ENCODE measurements around the gene AKAP8. TPM values are rescaled to one million over a fixed set of nuclear protein-coding genes. Genes with fewer than 3 reads are reported as not detected.
"Not testable (repeated sequence)": the region's sequence is repeated elsewhere in the genome, so short reads cannot be mapped to it uniquely, and the experiment has no call there.

AKAP8 gene
- total and polyA plus RNA-seq, 4 donors, result 10.1 to 29.1 (median 21.3) TPM

- H3K36me3 ChIP-seq (ENCODE audit: control insufficient read depth, insufficient read depth, low read length), result peaks cover 74% of the 10 kb centered on the region
Observed at GRCh38 chr19:15354566-15355296, 24.9 kb downstream of the AKAP8 start.

GRCh38 chr19:15353908-15354307, 25.7 kb downstream of the AKAP8 start:
- Histone ChIP-seq H3K4me1 (ENCODE audit: control insufficient read depth, insufficient read depth, low read length) (no peaks in the 10 kb centered on the region), H3K27me3 (ENCODE audit: control insufficient read depth, insufficient read depth, low read length) (no peaks in the 10 kb centered on the region), H3K36me3 (ENCODE audit: control insufficient read depth, insufficient read depth, low read length) (peaks cover 68% of the 10 kb centered on the region), H3K9me3 (ENCODE audit: control insufficient read depth, insufficient read depth, low read length) (no peaks in the 10 kb centered on the region), H3K27ac (ENCODE audit: low read depth, low read length) (no peak overlapping the region), H3K4me3 (ENCODE audit: low read depth, low read length) (no peak overlapping the region)
- DNase-seq (ENCODE audit: low read depth in 4 of 6, low spot score in 6 of 6), result no peak
- 91% methylated on average over 1 of the region's 4 CpGs for WGBS (ENCODE audit: insufficient coverage)

More at GRCh38 chr19:15354566-15355296, 24.9 kb downstream of the AKAP8 start:
- Histone ChIP-seq H3K9me3 (ENCODE audit: control insufficient read depth, insufficient read depth, low read length) (no peaks in the 10 kb centered on the region), H3K27me3 (ENCODE audit: control insufficient read depth, insufficient read depth, low read length) (no peaks in the 10 kb centered on the region), H3K4me1 (ENCODE audit: control insufficient read depth, insufficient read depth, low read length) (no peaks in the 10 kb centered on the region), H3K27ac (ENCODE audit: low read depth, low read length) (no peak overlapping the region), H3K4me3 (ENCODE audit: low read depth, low read length) (no peak overlapping the region)
- 89% methylated on average over 27 of the region's 27 CpGs for WGBS (ENCODE audit: insufficient coverage)
- no peak for DNase-seq (ENCODE audit: low read depth in 4 of 6, low spot score in 6 of 6)

- not testable (repeated sequence) for H3K27ac ChIP-seq (ENCODE audit: low read depth, low read length); DNase-seq (ENCODE audit: low read depth in 4 of 6, low spot score in 6 of 6); H3K4me1 ChIP-seq (ENCODE audit: control insufficient read depth, insufficient read depth, low read length); H3K4me3 ChIP-seq (ENCODE audit: low read depth, low read length); H3K9me3 ChIP-seq (ENCODE audit: control insufficient read depth, insufficient read depth, low read length); H3K27me3 ChIP-seq (ENCODE audit: control insufficient read depth, insufficient read depth, low read length)
- peaks cover 60% of the 10 kb centered on the region for H3K36me3 ChIP-seq (ENCODE audit: control insufficient read depth, insufficient read depth, low read length)
- 93% methylated on average over 8 of the region's 8 CpGs for WGBS (ENCODE audit: insufficient coverage)
Observed at GRCh38 chr19:15352535-15352934, 27.1 kb downstream of the AKAP8 start.

GRCh38 chr19:15341328-15341727, 38.3 kb downstream of the AKAP8 start:
- H3K36me3 ChIP-seq (ENCODE audit: control insufficient read depth, insufficient read depth, low read length), result peaks cover 36% of the 10 kb centered on the region
- not testable (repeated sequence) for H3K27ac ChIP-seq (ENCODE audit: low read depth, low read length); DNase-seq (ENCODE audit: low read depth in 4 of 6, low spot score in 6 of 6); H3K9me3 ChIP-seq (ENCODE audit: control insufficient read depth, insufficient read depth, low read length); H3K27me3 ChIP-seq (ENCODE audit: control insufficient read depth, insufficient read depth, low read length); H3K4me1 ChIP-seq (ENCODE audit: control insufficient read depth, insufficient read depth, low read length); H3K4me3 ChIP-seq (ENCODE audit: low read depth, low read length)
- WGBS (ENCODE audit: insufficient coverage), result no CpG with 5 or more reads among the region's 11 CpGs

GRCh38 chr19:15340086-15340485, 39.5 kb downstream of the AKAP8 start:
- no peaks in the 10 kb centered on the region for H3K4me1 ChIP-seq (ENCODE audit: control insufficient read depth, insufficient read depth, low read length)
- H3K27ac ChIP-seq (ENCODE audit: low read depth, low read length), result no peak overlapping the region
- H3K36me3 ChIP-seq (ENCODE audit: control insufficient read depth, insufficient read depth, low read length), result peaks cover 34% of the 10 kb centered on the region
- no peaks in the 10 kb centered on the region for H3K9me3 ChIP-seq (ENCODE audit: control insufficient read depth, insufficient read depth, low read length)
- no peak overlapping the region for H3K4me3 ChIP-seq (ENCODE audit: low read depth, low read length)
- no peaks in the 10 kb centered on the region for H3K27me3 ChIP-seq (ENCODE audit: control insufficient read depth, insufficient read depth, low read length)
- DNase-seq (ENCODE audit: low read depth in 4 of 6, low spot score in 6 of 6), result no peak
- WGBS (ENCODE audit: insufficient coverage), result 100% methylated on average over 3 of the region's 4 CpGs

- H3K36me3 ChIP-seq (ENCODE audit: control insufficient read depth, insufficient read depth, low read length), result peaks cover 21% of the 10 kb centered on the region
- H3K4me3 ChIP-seq (ENCODE audit: low read depth, low read length), result no peak overlapping the region
- no CpG with 5 or more reads among the region's 8 CpGs for WGBS (ENCODE audit: insufficient coverage)
- H3K27ac ChIP-seq (ENCODE audit: low read depth, low read length), result no peak overlapping the region
- H3K9me3 ChIP-seq (ENCODE audit: control insufficient read depth, insufficient read depth, low read length), result no peaks in the 10 kb centered on the region
- peaks cover 9% of the 10 kb centered on the region for H3K4me1 ChIP-seq (ENCODE audit: control insufficient read depth, insufficient read depth, low read length)
- no peak for DNase-seq (ENCODE audit: low read depth in 4 of 6, low spot score in 6 of 6)
- H3K27me3 ChIP-seq (ENCODE audit: control insufficient read depth, insufficient read depth, low read length), result no peaks in the 10 kb centered on the region
Observed at GRCh38 chr19:15337202-15337601, 42.4 kb downstream of the AKAP8 start.

- 96% methylated on average over 4 of the region's 7 CpGs for WGBS (ENCODE audit: insufficient coverage)
- H3K4me1 ChIP-seq (ENCODE audit: control insufficient read depth, insufficient read depth, low read length); H3K9me3 ChIP-seq (ENCODE audit: control insufficient read depth, insufficient read depth, low read length); H3K4me3 ChIP-seq (ENCODE audit: low read depth, low read length); H3K27me3 ChIP-seq (ENCODE audit: control insufficient read depth, insufficient read depth, low read length); DNase-seq (ENCODE audit: low read depth in 4 of 6, low spot score in 6 of 6); H3K27ac ChIP-seq (ENCODE audit: low read depth, low read length): not testable (repeated sequence)
- H3K36me3 ChIP-seq (ENCODE audit: control insufficient read depth, insufficient read depth, low read length), result peaks cover 18% of the 10 kb centered on the region
Observed at GRCh38 chr19:15335992-15336391, 43.6 kb downstream of the AKAP8 start.

- under 1% methylated on average over 75 of the region's 81 CpGs for WGBS (ENCODE audit: insufficient coverage)
- Histone ChIP-seq H3K4me1 (ENCODE audit: control insufficient read depth, insufficient read depth, low read length) (peaks cover 23% of the 10 kb centered on the region), H3K27me3 (ENCODE audit: control insufficient read depth, insufficient read depth, low read length) (no peaks in the 10 kb centered on the region)
Observed at GRCh38 chr19:15332311-15332996, 47.1 kb downstream of the AKAP8 start, which contains the start of gene BRD4. Gene BRD4, minus strand, starts transcription at chr19:15332539. Its CDS starts 59,440 bp downstream, at chr19:15273099.

GRCh38 chr19:15331419-15332310, 47.9 kb downstream of the AKAP8 start:
- H3K4me3 ChIP-seq (ENCODE audit: low read depth, low read length), result peak overlapping the region; percentile 71
- peaks cover 28% of the 10 kb centered on the region for H3K4me1 ChIP-seq (ENCODE audit: control insufficient read depth, insufficient read depth, low read length)
- DNase-seq (ENCODE audit: low read depth in 4 of 6, low spot score in 6 of 6), result peak in 2 of 6 donors; percentile 63 to 64
- H3K36me3 ChIP-seq (ENCODE audit: control insufficient read depth, insufficient read depth, low read length), result peaks cover 5% of the 10 kb centered on the region
- H3K27ac ChIP-seq (ENCODE audit: low read depth, low read length), result peak overlapping the region; percentile 69
- under 1% methylated on average over 99 of the region's 122 CpGs for WGBS (ENCODE audit: insufficient coverage)
- no peaks in the 10 kb centered on the region for H3K27me3 ChIP-seq (ENCODE audit: control insufficient read depth, insufficient read depth, low read length)
- no peaks in the 10 kb centered on the region for H3K9me3 ChIP-seq (ENCODE audit: control insufficient read depth, insufficient read depth, low read length)

More at GRCh38 chr19:15332311-15332996, 47.1 kb downstream of the AKAP8 start, which contains the start of gene BRD4:
- H3K36me3 ChIP-seq (ENCODE audit: control insufficient read depth, insufficient read depth, low read length), result peaks cover 5% of the 10 kb centered on the region
- peak in 3 of 6 donors; percentile 58 to 90 (median 89) for DNase-seq (ENCODE audit: low read depth in 4 of 6, low spot score in 6 of 6)
- H3K9me3 ChIP-seq (ENCODE audit: control insufficient read depth, insufficient read depth, low read length), result no peaks in the 10 kb centered on the region
- H3K27ac ChIP-seq (ENCODE audit: low read depth, low read length), result peak within 1 kb of the TSS; percentile 86
- peak within 1 kb of the TSS; percentile 85 for H3K4me3 ChIP-seq (ENCODE audit: low read depth, low read length)
